VCaP (cell line): ENCODE results near the gene SLIT1.

Experiments
- H3K27ac ChIP-seq: fragments of 450-650 bp; 2 replicates; pipeline ENCODE4 v1.5.1; 2017
- TF ChIP-seq, protein P1 (sequence below): fragments of 450-650 bp; conservative IDR thresholded peaks from 2 replicates; pipeline ENCODE4 v1.5.1; 2017; ENCODE audit warnings: mild to moderate bottlenecking, moderate library complexity

The SLIT1 gene

DNA sequence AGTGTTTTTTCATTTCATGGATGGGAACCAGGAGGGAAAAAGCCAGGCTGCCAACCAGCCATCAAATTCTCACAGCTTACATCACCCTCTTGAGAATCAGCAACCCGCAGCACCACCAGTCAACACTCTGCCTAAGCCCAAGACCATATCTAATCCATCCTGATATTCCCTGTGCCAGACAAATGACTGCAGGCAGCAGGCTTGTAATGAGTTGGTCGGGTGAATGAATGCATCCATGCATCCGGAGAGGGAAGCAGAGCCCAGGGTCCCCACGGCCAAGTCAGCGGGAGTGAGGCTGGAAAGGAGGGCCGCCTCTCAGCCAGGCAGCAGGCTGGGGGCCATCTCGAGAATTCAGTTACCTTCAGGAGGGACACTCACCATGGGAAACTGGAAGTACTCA is 46.9 kb downstream of the SLIT1 start:
- TF ChIP-seq, protein P1, sequence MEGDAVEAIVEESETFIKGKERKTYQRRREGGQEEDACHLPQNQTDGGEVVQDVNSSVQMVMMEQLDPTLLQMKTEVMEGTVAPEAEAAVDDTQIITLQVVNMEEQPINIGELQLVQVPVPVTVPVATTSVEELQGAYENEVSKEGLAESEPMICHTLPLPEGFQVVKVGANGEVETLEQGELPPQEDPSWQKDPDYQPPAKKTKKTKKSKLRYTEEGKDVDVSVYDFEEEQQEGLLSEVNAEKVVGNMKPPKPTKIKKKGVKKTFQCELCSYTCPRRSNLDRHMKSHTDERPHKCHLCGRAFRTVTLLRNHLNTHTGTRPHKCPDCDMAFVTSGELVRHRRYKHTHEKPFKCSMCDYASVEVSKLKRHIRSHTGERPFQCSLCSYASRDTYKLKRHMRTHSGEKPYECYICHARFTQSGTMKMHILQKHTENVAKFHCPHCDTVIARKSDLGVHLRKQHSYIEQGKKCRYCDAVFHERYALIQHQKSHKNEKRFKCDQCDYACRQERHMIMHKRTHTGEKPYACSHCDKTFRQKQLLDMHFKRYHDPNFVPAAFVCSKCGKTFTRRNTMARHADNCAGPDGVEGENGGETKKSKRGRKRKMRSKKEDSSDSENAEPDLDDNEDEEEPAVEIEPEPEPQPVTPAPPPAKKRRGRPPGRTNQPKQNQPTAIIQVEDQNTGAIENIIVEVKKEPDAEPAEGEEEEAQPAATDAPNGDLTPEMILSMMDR: no peak
- no peak overlapping the region for H3K27ac ChIP-seq

- TF ChIP-seq, protein P1: peak; percentile 78
Measured at GRCh38 chr10:97138174-97138573, 47.6 kb downstream of the SLIT1 start.

DNA sequence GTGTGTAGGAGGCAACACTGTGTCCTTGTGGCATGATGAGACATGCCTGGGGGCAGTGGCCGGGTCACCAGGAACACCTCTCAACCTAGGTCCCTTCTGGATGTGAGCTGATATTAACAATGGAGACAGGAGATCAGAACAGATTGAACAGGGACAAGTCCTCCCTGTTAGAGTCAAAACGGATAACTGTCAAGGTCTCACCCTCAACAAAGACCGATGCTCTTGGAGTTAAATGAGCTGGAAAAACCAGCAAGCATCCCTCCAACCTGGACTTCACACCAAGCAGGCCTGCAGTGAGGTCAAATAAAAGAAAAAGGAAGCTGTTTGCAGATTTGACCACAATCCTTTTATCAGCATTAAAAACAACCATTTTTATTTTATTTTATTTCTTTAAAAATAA is 49.0 kb downstream of the SLIT1 start:
- TF ChIP-seq, protein P1: no peak
- no peak overlapping the region for H3K27ac ChIP-seq

More at GRCh38 chr10:97138174-97138573, 47.6 kb downstream of the SLIT1 start:
- H3K27ac ChIP-seq: no peak overlapping the region

GRCh38 chr10:97135464-97135863 is 50.3 kb downstream of the SLIT1 start:
- TF ChIP-seq, protein P1: no peak
- no peak overlapping the region for H3K27ac ChIP-seq

DNA sequence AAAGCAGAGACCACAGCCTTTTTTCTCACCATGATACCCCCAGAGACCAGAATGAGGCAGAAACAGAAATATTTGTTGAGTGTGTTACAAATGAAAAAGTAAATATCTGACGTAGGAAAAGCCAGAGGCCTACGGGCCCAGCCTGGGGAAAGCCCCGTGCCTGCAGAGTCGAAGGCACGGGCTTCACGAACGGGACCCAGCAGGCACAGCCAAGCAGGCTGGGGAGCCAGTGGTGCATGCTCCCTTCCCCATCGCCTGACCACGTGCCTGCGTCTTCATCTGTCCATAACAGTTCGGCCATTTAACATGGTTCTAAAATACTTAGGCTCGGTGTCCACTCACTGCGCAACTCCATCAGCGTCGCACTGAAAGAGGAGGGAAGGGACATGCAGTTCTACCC is 50.8 kb downstream of the SLIT1 start:
- H3K27ac ChIP-seq: no peak overlapping the region
- TF ChIP-seq, protein P1: no peak

GRCh38 chr10:97134110-97134509 is 51.6 kb downstream of the SLIT1 start:
- TF ChIP-seq, protein P1: no peak
- H3K27ac ChIP-seq: no peak overlapping the region

- TF ChIP-seq, protein P1: no peak
- no peak overlapping the region for H3K27ac ChIP-seq
Measured at GRCh38 chr10:97132273-97132672, 53.5 kb downstream of the SLIT1 start.

DNA sequence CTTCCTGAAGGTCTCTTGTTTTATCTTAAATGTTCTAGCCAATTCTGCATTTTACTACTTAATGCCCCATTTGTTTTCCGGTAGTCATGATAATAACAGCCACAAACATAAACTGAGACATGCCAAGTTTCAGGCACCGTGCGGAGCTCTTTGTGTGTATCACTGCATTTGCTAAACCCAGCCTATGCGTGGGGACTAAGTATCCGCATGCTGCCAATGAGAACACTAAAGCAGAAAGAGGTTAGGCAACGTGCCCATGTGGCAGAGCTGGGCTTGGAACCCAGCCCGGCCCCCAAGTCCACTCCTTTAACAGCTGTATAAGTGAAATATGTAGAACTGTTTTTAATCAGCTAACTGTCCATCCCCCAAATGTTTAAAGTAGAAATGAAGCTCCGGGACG is 54.1 kb downstream of the SLIT1 start:
- no peak overlapping the region for H3K27ac ChIP-seq

More for the DNA sequence above, 54.1 kb downstream of the SLIT1 start:
- TF ChIP-seq, protein P1: no peak
